HepG2 (cell line): ENCODE measurements around the gene TMCO4. TPM values are rescaled to one million over a fixed set of nuclear protein-coding genes. Genes with fewer than 3 reads are reported as not detected.

Source experiments
- ARID5B ChIP-seq: IDR thresholded peaks from 2 replicates; pipeline ENCODE4 v1.4.0; 2020; ENCODE audit warnings: mild to moderate bottlenecking, missing genetic modification reagents
- FIP1L1 ChIP-seq: fragments of 200-400 bp; formaldehyde crosslinking; IDR thresholded peaks from 2 replicates; pipeline ENCODE4 v1.6.1; 2018; ENCODE audit warnings: low read depth, mild to moderate bottlenecking, low read length, moderate library complexity, borderline replicate concordance; ENCODE audit not compliant: insufficient read depth
- FOXC1 ChIP-seq: sonication (generic); formaldehyde crosslinking; IDR thresholded peaks from 2 replicates; pipeline ENCODE4 v1.8.0; 2022; ENCODE audit warnings: mild to moderate bottlenecking, missing genetic modification reagents, borderline replicate concordance
- JUNB ChIP-seq: sonication (generic); formaldehyde crosslinking; IDR thresholded peaks from 2 replicates; pipeline ENCODE4 v1.8.0; 2022; ENCODE audit warnings: missing genetic modification reagents, mild to moderate bottlenecking, borderline replicate concordance
- MAFG ChIP-seq: sonication (generic); formaldehyde crosslinking; IDR thresholded peaks from 2 replicates; pipeline ENCODE4 v1.5.1; 2020; ENCODE audit warnings: mild to moderate bottlenecking, missing genetic modification reagents
- NCOA2 ChIP-seq: sonication (generic); formaldehyde crosslinking; IDR thresholded peaks from 2 replicates; pipeline ENCODE4 v1.8.0; 2022; ENCODE audit warnings: inconsistent platforms
- NCOA5 ChIP-seq: sonication (generic); formaldehyde crosslinking; IDR thresholded peaks from 2 replicates; pipeline ENCODE4 v1.4.0; 2020; ENCODE audit warnings: missing genetic modification reagents
- NFIC ChIP-seq: IDR thresholded peaks from 2 replicates; pipeline ENCODE4 v1.6.1; 2012; ENCODE audit warnings: mild to moderate bottlenecking, low read length, inconsistent platforms
- NFKBIZ ChIP-seq: IDR thresholded peaks from 2 replicates; pipeline ENCODE4 v1.6.1; 2018; ENCODE audit warnings: missing genetic modification reagents, missing compliant biosample characterization
- PATZ1 ChIP-seq: sonication (generic); formaldehyde crosslinking; IDR thresholded peaks from 2 replicates; pipeline ENCODE4 v1.4.0; 2020; ENCODE audit warnings: missing genetic modification reagents
- RBM39 ChIP-seq: fragments of 200-400 bp; formaldehyde crosslinking; IDR thresholded peaks from one replicate; pipeline ENCODE4 v1.6.1; 2018; ENCODE audit warnings: antibody characterized with exemption, mild to moderate bottlenecking, low read depth, low read length; ENCODE audit not compliant: poor library complexity, severe bottlenecking
- TAF1 ChIP-seq: sonication (generic); formaldehyde crosslinking; IDR thresholded peaks from 2 replicates; pipeline ENCODE4 v1.4.0; 2020; ENCODE audit warnings: missing genetic modification reagents
- ZBTB37 ChIP-seq: sonication (generic); formaldehyde crosslinking; IDR thresholded peaks from 2 replicates; pipeline ENCODE4 v1.4.0; 2020; ENCODE audit warnings: mild to moderate bottlenecking, missing genetic modification reagents
- ZGPAT ChIP-seq: IDR thresholded peaks from 2 replicates; pipeline ENCODE4 v1.6.1; 2016; ENCODE audit warnings: mild to moderate bottlenecking
- ZNF317 ChIP-seq: sonication (generic); formaldehyde crosslinking; IDR thresholded peaks from 2 replicates; pipeline ENCODE4 v1.5.0; 2020; ENCODE audit warnings: mild to moderate bottlenecking, missing genetic modification reagents
- ZNF891 ChIP-seq: sonication (generic); formaldehyde crosslinking; IDR thresholded peaks from 2 replicates; pipeline ENCODE4 v1.5.0; 2020; ENCODE audit warnings: mild to moderate bottlenecking, missing genetic modification reagents
- ZUFSP ChIP-seq: sonication (generic); formaldehyde crosslinking; IDR thresholded peaks from 2 replicates; pipeline ENCODE4 v1.9.0; 2021; ENCODE audit warnings: missing genetic modification reagents, mild to moderate bottlenecking, borderline replicate concordance
- polyA plus RNA-seq, 8 experiments: library from polyadenylated mRNA; depleted of rRNA in 3 of 8; stranded (reverse) in 7 of 8; unstranded in 1 of 8; fragments of >200 nt; fragmentation: Illumina TruSeq in 4 of 8; extraction: Trizol in 4 of 8; gene quantifications; 2 replicates each; pipeline versions ENCODE4 v1.2.1 to v1.2.3, GENCODE V29; 2011 to 2016; ENCODE audit warnings: low read depth in 4 of 8, missing spikeins in 1 of 8, mixed read lengths in 1 of 8; ENCODE audit not compliant: insufficient read depth in 1 of 8
- total RNA-seq, 5 experiments: library from RNA; depleted of rRNA; stranded (reverse); fragments of >200 nt; fragmentation: Illumina TruSeq; extraction: Trizol; gene quantifications; 2 replicates each; pipeline ENCODE4 v1.2.3, GENCODE V29; 2016; ENCODE audit warnings: low read depth in 1 of 5

Gene TMCO4
- total and polyA plus RNA-seq, 2 of the 13 experiments (the other 11 are each of a cell fraction or from before 2014, with no cell fraction given) = 2.1 to 4.1 TPM

- TF ChIP-seq ARID5B (CRISPR knock-in tag) = peak; percentile 69
- no peak for TF ChIP-seq ZNF317 (CRISPR knock-in tag)
- TF ChIP-seq PATZ1 (CRISPR knock-in tag) = peak; percentile 53; the same call in 1 of the 2 replicates
- no peak for TF ChIP-seq RBM39
- no peak for TF ChIP-seq ZUFSP
- TF ChIP-seq ZNF891 (CRISPR knock-in tag) = peak; percentile 61; the same call in 1 of the 2 replicates
- TF ChIP-seq NCOA2 (CRISPR knock-in tag) = peak; percentile 42
- TF ChIP-seq JUNB (CRISPR knock-in tag) = no peak
- TF ChIP-seq MAFG = no peak
- TF ChIP-seq NFKBIZ (CRISPR knock-in tag) = no peak; the same call in 1 of the 2 replicates
- TF ChIP-seq NFIC = 0 out of 2 replicates have a peak, but pooled peaks have one; percentile 43
- TF ChIP-seq TAF1 (CRISPR knock-in tag) = no peak
- TF ChIP-seq ZGPAT (CRISPR knock-in tag) = 0 out of 2 replicates have a peak, but pooled peaks have one; percentile 28
- no peak for TF ChIP-seq FIP1L1
- TF ChIP-seq ZBTB37 (CRISPR knock-in tag) = 0 out of 2 replicates have a peak, but pooled peaks have one; percentile 58
- TF ChIP-seq FOXC1 (CRISPR knock-in tag) = no peak
- TF ChIP-seq NCOA5 (CRISPR knock-in tag) = no peak
Measured at GRCh38 chr1:19815801-19816736, 16.4 kb upstream of the TMCO4 start (continued).
